ENCODE results near the gene LY6G5B.

The LY6G5B gene

DNA sequence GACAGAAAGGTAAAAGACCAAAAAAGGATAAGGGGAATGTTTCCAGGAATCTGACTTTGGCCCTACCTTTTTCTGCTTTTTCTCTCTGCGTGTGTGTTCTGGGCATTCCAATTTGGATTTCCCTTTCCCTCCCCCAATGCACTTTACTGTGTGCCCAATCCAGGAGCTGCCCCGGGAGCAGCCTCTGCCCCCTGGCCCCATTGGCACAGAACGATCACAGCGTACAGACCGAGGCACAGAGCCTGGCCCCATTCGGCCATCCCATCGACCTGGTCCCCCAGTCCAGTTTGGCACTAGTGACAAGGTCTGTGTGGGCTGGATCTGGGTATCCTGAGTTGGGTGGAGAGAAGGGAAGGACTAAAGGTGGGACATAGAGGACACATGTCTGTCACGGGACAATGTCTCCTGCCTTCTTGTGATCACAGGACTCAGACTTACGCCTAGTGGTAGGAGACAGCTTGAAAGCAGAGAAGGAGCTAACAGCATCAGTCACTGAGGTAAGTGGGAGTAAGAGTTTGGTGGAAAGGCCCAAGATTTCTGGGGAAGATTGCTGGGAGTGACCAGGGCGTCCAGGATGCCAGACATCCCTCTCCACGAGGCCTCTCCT lies 34.7 kb upstream of the LY6G5B start:
- Histone ChIP-seq H3K4me1 (ENCODE audit: insufficient read depth, low read length, severe bottlenecking) (no peaks in the 10 kb centered on the region), H3K36me3 (ENCODE audit: insufficient read depth, low read length) (peaks cover 99% of the 10 kb centered on the region), H3K9me2 (ENCODE audit: low read depth, low read length) (no peaks in the 10 kb centered on the region), H3K4me3 (ENCODE audit: low read depth, low read length, poor library complexity, severe bottlenecking) (no peak overlapping the region), H2AFZ (ENCODE audit: low read length) (no peak overlapping the region), H3K27me3 (ENCODE audit: insufficient read depth, low read length) (no peaks in the 10 kb centered on the region), H3K9ac (ENCODE audit: low read length) (no peak overlapping the region), H3K4me2 (ENCODE audit: low read length) (no peak overlapping the region), H3K79me2 (ENCODE audit: insufficient read depth, low read length) (no peaks in the 10 kb centered on the region), H3K9me3 (ENCODE audit: low read length) (no peaks in the 10 kb centered on the region), H4K20me1 (ENCODE audit: insufficient read depth, low read length) (no peaks in the 10 kb centered on the region), H3K27ac (ENCODE audit: low read depth, low read length, poor library complexity, severe bottlenecking) (no peak overlapping the region), H3F3A (ENCODE audit: insufficient read depth, low read length) (peaks cover 4% of the 10 kb centered on the region; the same call in 1 of the 2 replicates)
- TF ChIP-seq, protein P1, sequence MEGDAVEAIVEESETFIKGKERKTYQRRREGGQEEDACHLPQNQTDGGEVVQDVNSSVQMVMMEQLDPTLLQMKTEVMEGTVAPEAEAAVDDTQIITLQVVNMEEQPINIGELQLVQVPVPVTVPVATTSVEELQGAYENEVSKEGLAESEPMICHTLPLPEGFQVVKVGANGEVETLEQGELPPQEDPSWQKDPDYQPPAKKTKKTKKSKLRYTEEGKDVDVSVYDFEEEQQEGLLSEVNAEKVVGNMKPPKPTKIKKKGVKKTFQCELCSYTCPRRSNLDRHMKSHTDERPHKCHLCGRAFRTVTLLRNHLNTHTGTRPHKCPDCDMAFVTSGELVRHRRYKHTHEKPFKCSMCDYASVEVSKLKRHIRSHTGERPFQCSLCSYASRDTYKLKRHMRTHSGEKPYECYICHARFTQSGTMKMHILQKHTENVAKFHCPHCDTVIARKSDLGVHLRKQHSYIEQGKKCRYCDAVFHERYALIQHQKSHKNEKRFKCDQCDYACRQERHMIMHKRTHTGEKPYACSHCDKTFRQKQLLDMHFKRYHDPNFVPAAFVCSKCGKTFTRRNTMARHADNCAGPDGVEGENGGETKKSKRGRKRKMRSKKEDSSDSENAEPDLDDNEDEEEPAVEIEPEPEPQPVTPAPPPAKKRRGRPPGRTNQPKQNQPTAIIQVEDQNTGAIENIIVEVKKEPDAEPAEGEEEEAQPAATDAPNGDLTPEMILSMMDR (IDR thresholded peaks at IDR 0.05; ENCODE audit: low read length), result no peak
- TF ChIP-seq EZH2 (IDR thresholded peaks at IDR 0.05; ENCODE audit: borderline replicate concordance, low read length), result no peak

- Histone ChIP-seq H3K36me3 (ENCODE audit: insufficient read depth, low read length) (peaks cover 99% of the 10 kb centered on the region), H3K4me3 (ENCODE audit: low read depth, low read length, poor library complexity, severe bottlenecking) (no peak overlapping the region), H3K4me1 (ENCODE audit: insufficient read depth, low read length, severe bottlenecking) (no peaks in the 10 kb centered on the region), H3K79me2 (ENCODE audit: insufficient read depth, low read length) (no peaks in the 10 kb centered on the region), H3F3A (ENCODE audit: insufficient read depth, low read length) (peaks cover 4% of the 10 kb centered on the region; the same call in 1 of the 2 replicates), H3K27me3 (ENCODE audit: insufficient read depth, low read length) (no peaks in the 10 kb centered on the region), H3K9me2 (ENCODE audit: low read depth, low read length) (no peaks in the 10 kb centered on the region), H4K20me1 (ENCODE audit: insufficient read depth, low read length) (no peaks in the 10 kb centered on the region), H3K9ac (ENCODE audit: low read length) (no peak overlapping the region), H3K9me3 (ENCODE audit: low read length) (no peaks in the 10 kb centered on the region), H2AFZ (ENCODE audit: low read length) (no peak overlapping the region), H3K4me2 (ENCODE audit: low read length) (no peak overlapping the region), H3K27ac (ENCODE audit: low read depth, low read length, poor library complexity, severe bottlenecking) (no peak overlapping the region)
- TF ChIP-seq EZH2 (IDR thresholded peaks at IDR 0.05; ENCODE audit: borderline replicate concordance, low read length), result no peak
- TF ChIP-seq, protein P1 (IDR thresholded peaks at IDR 0.05; ENCODE audit: low read length), result no peak
Observed at GRCh38 chr6:31636698-31637596, 32.8 kb upstream of the LY6G5B start.

- H3K4me2 ChIP-seq (ENCODE audit: low read length), result no peak overlapping the region
- H3K4me3 ChIP-seq (ENCODE audit: low read depth, low read length, poor library complexity, severe bottlenecking), result no peak overlapping the region
- H3K9ac ChIP-seq (ENCODE audit: low read length), result no peak overlapping the region
- no peaks in the 10 kb centered on the region for H3K79me2 ChIP-seq (ENCODE audit: insufficient read depth, low read length)
- no peaks in the 10 kb centered on the region for H3K4me1 ChIP-seq (ENCODE audit: insufficient read depth, low read length, severe bottlenecking)
- peaks cover 4% of the 10 kb centered on the region; the same call in 1 of the 2 replicates for H3F3A ChIP-seq (ENCODE audit: insufficient read depth, low read length)
- no peaks in the 10 kb centered on the region for H3K9me2 ChIP-seq (ENCODE audit: low read depth, low read length)
- H3K27me3 ChIP-seq (ENCODE audit: insufficient read depth, low read length), result no peaks in the 10 kb centered on the region
- H4K20me1 ChIP-seq (ENCODE audit: insufficient read depth, low read length), result no peaks in the 10 kb centered on the region
- peaks cover 96% of the 10 kb centered on the region for H3K36me3 ChIP-seq (ENCODE audit: insufficient read depth, low read length)
- peak overlapping the region; percentile 6 for H3K27ac ChIP-seq (ENCODE audit: low read depth, low read length, poor library complexity, severe bottlenecking)
- no peaks in the 10 kb centered on the region for H3K9me3 ChIP-seq (ENCODE audit: low read length)
- no peak overlapping the region for H2AFZ ChIP-seq (ENCODE audit: low read length)
- TF ChIP-seq EZH2 (IDR thresholded peaks at IDR 0.05; ENCODE audit: borderline replicate concordance, low read length), result no peak
- TF ChIP-seq, protein P1 (IDR thresholded peaks at IDR 0.05; ENCODE audit: low read length), result no peak
Observed at GRCh38 chr6:31639043-31639442, 30.7 kb upstream of the LY6G5B start.

All from OCI-LY1 (cell line).